GM21526 (cell line): ENCODE measurements around the gene NEMP2.

Source experiments
- ATAC-seq: cut with Tn5 transposase; IDR thresholded peaks from one replicate; pipeline ENCODE4 v1.9.1; 2021; ENCODE audit warnings: moderate library complexity; ENCODE audit not compliant: unreplicated experiment, low FRiP score

NEMP2 gene

GRCh38 chr2:190462181-190462580 is 72.3 kb downstream of the NEMP2 start:
- no peak for ATAC-seq

- ATAC-seq = no peak
Measured at GRCh38 chr2:190460487-190460886, 74.0 kb downstream of the NEMP2 start.

GRCh38 chr2:190459881-190460280 is 74.6 kb downstream of the NEMP2 start:
- ATAC-seq = no peak

- ATAC-seq = no peak
Measured at GRCh38 chr2:190458352-190459107, 76.0 kb downstream of the NEMP2 start.

GRCh38 chr2:190457256-190457655 is 77.3 kb downstream of the NEMP2 start:
- ATAC-seq = no peak

- no peak for ATAC-seq
Measured at GRCh38 chr2:190456833-190457232, 77.7 kb downstream of the NEMP2 start.

GRCh38 chr2:190455358-190456095 is 79.0 kb downstream of the NEMP2 start:
- ATAC-seq = no peak

- ATAC-seq = no peak
Measured at GRCh38 chr2:190454795-190455194, 79.7 kb downstream of the NEMP2 start.
